Stimulated activated CD8-positive, alpha-beta memory T cell treated with anti-CD3 and anti-CD28 coated beads, Interleukin-12 subunit alpha, Interleukin-12 subunit beta, amount 100 ng/mL, for 1 hour (primary cell): ENCODE measurements around the gene UQCRHL.
"Not testable (repeated sequence)": the region's sequence is repeated elsewhere in the genome, so short reads cannot be mapped to it uniquely, and the experiment has no call there.

ENCODE experiments used
- DNase-seq: peaks from one replicate; pipeline ENCODE4 v3.0.0-alpha.2; 2020; ENCODE audit warnings: low read depth

Gene UQCRHL

GRCh38 chr1:15835205-15835740, 27.8 kb upstream of the UQCRHL start:
- peak; percentile 24 for DNase-seq

GRCh38 chr1:15834406-15835204, 27.2 kb upstream of the UQCRHL start:
- DNase-seq, result peak; percentile 79

- no peak for DNase-seq
Observed at GRCh38 chr1:15833842-15834405, 26.5 kb upstream of the UQCRHL start.

- DNase-seq, result peak; percentile 23
Observed at GRCh38 chr1:15833069-15833679, 25.7 kb upstream of the UQCRHL start.

- DNase-seq, result no peak
Observed at GRCh38 chr1:15830258-15830657, 22.8 kb upstream of the UQCRHL start.

- DNase-seq, result not testable (repeated sequence)
Observed at GRCh38 chr1:15828931-15829330, 21.5 kb upstream of the UQCRHL start.

GRCh38 chr1:15827567-15827966, 20.1 kb upstream of the UQCRHL start:
- not testable (repeated sequence) for DNase-seq

GRCh38 chr1:15826810-15827507, 19.5 kb upstream of the UQCRHL start:
- DNase-seq, result no peak

GRCh38 chr1:15825800-15826199, 18.4 kb upstream of the UQCRHL start:
- DNase-seq, result no peak

- no peak for DNase-seq
Observed at GRCh38 chr1:15820478-15820877, 13.0 kb upstream of the UQCRHL start.

- DNase-seq, result no peak
Observed at GRCh38 chr1:15816674-15817073, 9.2 kb upstream of the UQCRHL start.

GRCh38 chr1:15810073-15810472, 2.6 kb upstream of the UQCRHL start:
- no peak for DNase-seq

GRCh38 chr1:15808955-15809354, 1.5 kb upstream of the UQCRHL start:
- DNase-seq, result no peak

- no peak for DNase-seq
Observed at GRCh38 chr1:15807121-15807520, 328 bp downstream of the UQCRHL start.

GRCh38 chr1:15804060-15804459, 3.4 kb downstream of the UQCRHL start:
- DNase-seq, result no peak

- DNase-seq, result no peak
Observed at GRCh38 chr1:15803380-15803779, 4.1 kb downstream of the UQCRHL start.

- no peak for DNase-seq
Observed at GRCh38 chr1:15802234-15802965, 5.0 kb downstream of the UQCRHL start.

GRCh38 chr1:15799928-15800835, 7.3 kb downstream of the UQCRHL start:
- no peak for DNase-seq

- no peak for DNase-seq
Observed at GRCh38 chr1:15799004-15799867, 8.2 kb downstream of the UQCRHL start.
